Endothelial cell of umbilical vein (primary cell): ENCODE measurements around the gene C6orf89. TPM values are rescaled to one million over a fixed set of nuclear protein-coding genes. Genes with fewer than 3 reads are reported as not detected.

Experiments
- BruUV-seq: library from RNA; stranded (reverse); fragments of 400-500 nt; replicated peaks from 2 replicates; lab custom pipeline; 2021; lab: Mats Ljungman, UMichigan
- CTCF ChIA-PET: fragments of 300-600, 350-600 bp; sonication (Branson Sonifier 250); formaldehyde crosslinking; loops from one replicate; lab custom pipeline; 2021; ENCODE audit warnings: antibody characterized with exemption, inconsistent platforms; lab: Charles Lee
- POLR2A ChIA-PET: fragments of 300-600, 350-600 bp; sonication (Branson Sonifier 250); formaldehyde crosslinking; loops from one replicate; lab custom pipeline; 2021; ENCODE audit warnings: antibody characterized with exemption, inconsistent platforms; lab: Charles Lee
- DNase-seq: peaks from one replicate; pipeline ENCODE4 v3.0.0-alpha.2; 2011; ENCODE audit warnings: low read depth, low spot score
- FAIRE-seq: peaks from 2 replicates; lab custom pipeline; 2011; peaks lifted over from hg19 to GRCh38; lab: Jason Lieb, UNC
- H2AFZ ChIP-seq: 2 replicates; pipeline ENCODE4 v1.6.0; 2012; ENCODE audit warnings: low read depth, low read length, control low read depth, inconsistent platforms
- H3K27ac ChIP-seq: 2 replicates; pipeline ENCODE4 v1.5.1; 2011; ENCODE audit warnings: low read depth, mild to moderate bottlenecking, control low read depth, low read length, moderate library complexity; ENCODE audit not compliant: insufficient read depth
- H3K27me3 ChIP-seq, 2 experiments: 2 replicates each; pipeline versions ENCODE4 v1.6.0 to v1.6.1; 2011; ENCODE audit warnings: low read length in 2 of 2, mixed read lengths in 1 of 2; ENCODE audit not compliant: control insufficient read depth in 2 of 2, insufficient read depth in 2 of 2
- H3K36me3 ChIP-seq, 2 experiments: 2 replicates in 1 of 2; 3 replicates in 1 of 2; pipeline ENCODE4 v1.5.1; 2011; ENCODE audit warnings: low read length in 2 of 2, mild to moderate bottlenecking in 1 of 2, moderate library complexity in 1 of 2; ENCODE audit not compliant: control insufficient read depth in 2 of 2, insufficient read depth in 2 of 2; ENCODE audit errors: extremely low read depth in 1 of 2
- H3K4me1 ChIP-seq: 3 replicates; pipeline ENCODE4 v1.5.1; 2011; ENCODE audit warnings: mild to moderate bottlenecking, low read length; ENCODE audit not compliant: control insufficient read depth, insufficient read depth; ENCODE audit errors: extremely low read depth
- H3K4me2 ChIP-seq: 2 replicates; pipeline ENCODE4 v1.6.1; 2011; ENCODE audit warnings: low read length, control low read depth, mixed read lengths; ENCODE audit not compliant: insufficient read depth
- H3K4me3 ChIP-seq, 3 experiments: fragments of 200-600 bp in 1 of 3; sonication (generic), shearing (Covaris generic) in 1 of 3; replicated peaks in 1 of 3; 2 replicates each; pipeline ENCODE4 v1.5.1; 2011 to 2016; ENCODE audit warnings: control low read depth in 3 of 3, low read length in 3 of 3, mild to moderate bottlenecking in 2 of 3, inconsistent platforms in 1 of 3, low read depth in 1 of 3, moderate library complexity in 1 of 3; ENCODE audit not compliant: insufficient read depth in 1 of 3
- H3K79me2 ChIP-seq: 2 replicates; pipeline ENCODE4 v1.6.0; 2012; ENCODE audit warnings: low read length, inconsistent platforms; ENCODE audit not compliant: control insufficient read depth, insufficient read depth
- H3K9ac ChIP-seq: replicated peaks from 2 replicates; pipeline ENCODE3; 2011; ENCODE audit warnings: low read length, control low read depth; ENCODE audit not compliant: insufficient read depth; ENCODE audit errors: extremely low read depth
- H3K9me1 ChIP-seq: replicated peaks from 3 replicates; pipeline ENCODE4 v1.6.0; 2011; ENCODE audit warnings: mild to moderate bottlenecking, low read length; ENCODE audit not compliant: control insufficient read depth, insufficient read depth; ENCODE audit errors: extremely low read depth
- H3K9me3 ChIP-seq: replicated peaks from 2 replicates; pipeline ENCODE4 v1.5.1; 2012; ENCODE audit warnings: low read length, inconsistent platforms; ENCODE audit not compliant: control insufficient read depth, insufficient read depth
- H4K20me1 ChIP-seq: replicated peaks from 2 replicates; pipeline ENCODE3; 2011; ENCODE audit warnings: mild to moderate bottlenecking, low read length; ENCODE audit not compliant: control insufficient read depth, insufficient read depth; ENCODE audit errors: extremely low read depth
- CTCF ChIP-seq, 2 donors: IDR thresholded peaks; 1 replicate in 1 of 2; 2 replicates in 1 of 2; pipeline ENCODE4 v1.5.1; 2011; ENCODE audit warnings: low read length in 2 of 2, mild to moderate bottlenecking in 2 of 2, moderate library complexity in 2 of 2, control low read depth in 1 of 2, inconsistent platforms in 1 of 2, low read depth in 1 of 2; ENCODE audit not compliant: insufficient read depth in 1 of 2; ENCODE audit errors: extremely low read depth in 1 of 2
- EZH2 ChIP-seq: IDR thresholded peaks from 2 replicates; pipeline ENCODE4 v1.6.1; 2012; ENCODE audit warnings: borderline replicate concordance, low read depth, mild to moderate bottlenecking, moderate library complexity, low read length, inconsistent platforms; ENCODE audit not compliant: severe bottlenecking
- FOS ChIP-seq: IDR thresholded peaks from 2 replicates; pipeline ENCODE4 v1.6.1; 2011; ENCODE audit warnings: mild to moderate bottlenecking, low read length, moderate library complexity, borderline replicate concordance; ENCODE audit not compliant: insufficient read depth
- GATA2 ChIP-seq: IDR thresholded peaks from 2 replicates; pipeline ENCODE4 v1.7.0; 2011; ENCODE audit warnings: low read depth, mild to moderate bottlenecking, moderate library complexity, mixed read lengths, low read length; ENCODE audit not compliant: insufficient read length, insufficient read depth
- JUN ChIP-seq: IDR thresholded peaks from 2 replicates; pipeline ENCODE4 v1.6.1; 2011; ENCODE audit warnings: borderline replicate concordance, low read depth; ENCODE audit not compliant: insufficient read length, insufficient read depth
- MAX ChIP-seq: IDR thresholded peaks from 2 replicates; pipeline ENCODE4 v1.6.1; 2011; ENCODE audit not compliant: insufficient read depth, insufficient read length
- MYC ChIP-seq: IDR thresholded peaks from one replicate; pipeline ENCODE4 v1.6.1; 2011; ENCODE audit warnings: mild to moderate bottlenecking, low read depth, low read length
- POLR2A ChIP-seq: IDR thresholded peaks from 2 replicates; pipeline ENCODE4 v1.6.1; 2012; ENCODE audit warnings: low read depth, mild to moderate bottlenecking, control low read depth, low read length
- POLR2AphosphoS5 ChIP-seq: IDR thresholded peaks from 2 replicates; pipeline ENCODE4 v1.6.1; 2012; ENCODE audit warnings: low read depth, mild to moderate bottlenecking, control low read depth, low read length, moderate library complexity; ENCODE audit not compliant: insufficient read depth
- dilution Hi-C: fragments of 300-500 bp; cut with MboI; formaldehyde crosslinking; loops from one replicate; pipeline ENCODE4 v1.15.0; 2019; ENCODE audit warnings: low sequenced_read_pairs; ENCODE audit not compliant: extremely low pct_ligation_motif_present
- intact Hi-C: fragments of 100-400 bp; cut with micrococcal nuclease; formaldehyde crosslinking; loops from one replicate; pipeline ENCODE4 v1.10.0; 2022
- polyA plus RNA-seq, 4 experiments: library from polyadenylated mRNA; depleted of rRNA in 3 of 4; stranded (reverse) in 3 of 4; unstranded in 1 of 4; fragments of >200 nt; gene quantifications; 2 replicates each; pipeline versions ENCODE4 v1.2.1 to v1.2.3, GENCODE V29; 2011 to 2012; ENCODE audit warnings: missing spikeins in 1 of 4
- total RNA-seq: library from RNA; stranded (reverse); gene quantifications from 2 replicates; pipeline ENCODE4 v1.2.3, GENCODE V29; 2021

Gene C6orf89
- total and polyA plus RNA-seq, 2 donors (not counting 3 experiments of a cell fraction or from before 2014, with no cell fraction given) = 18.2 to 34.0 TPM

GRCh38 chr6:36959555-36960250 is 74.0 kb downstream of the C6orf89 start:
- ChIA-PET POLR2A (interaction anchor here (0.7 kb wide), 1 partner anchor 25 kb away, joined by 3 read pairs; no protein-coding TSS in a partner anchor), CTCF (interaction anchor here (2.8 kb wide), 1 partner anchor 58 kb away, joined by 8 read pairs; no protein-coding TSS in a partner anchor)
- Histone ChIP-seq H3K9ac (no peak overlapping the region), H3K4me3 (no peak overlapping the region), H3K27ac (no peak overlapping the region), H3K4me1 (peaks cover 3% of the 10 kb centered on the region), H3K79me2 (no peaks in the 10 kb centered on the region), H3K9me1 (no peaks in the 10 kb centered on the region), H3K36me3 (no peaks in the 10 kb centered on the region), H3K9me3 (no peaks in the 10 kb centered on the region), H4K20me1 (no peaks in the 10 kb centered on the region), H3K27me3 (no peaks in the 10 kb centered on the region), H2AFZ (no peak overlapping the region), H3K4me2 (no peak overlapping the region)
- intact Hi-C loops = no loop called here
- FAIRE-seq (no peak), DNase-seq (no peak)
- no TSS peak for BruUV-seq
- TF ChIP-seq EZH2 (no peak), POLR2AphosphoS5 (no peak), POLR2A (no peak), GATA2 (no peak), FOS (no peak), CTCF (IDR thresholded peaks at IDR 0.05; ENCODE audit: extremely low read depth in 1 of 2, insufficient read depth in 1 of 2, low read depth in 1 of 2, low read length in 2 of 2) (no peak), JUN (no peak), MAX (no peak), MYC (no peak)
- dilution Hi-C loops = no loop called here
